Measurements from ENCODE around the gene CHTF18. TPM values are rescaled to one million over a fixed set of nuclear protein-coding genes. Genes with fewer than 3 reads are reported as not detected.
"Not testable (repeated sequence)": the region's sequence is repeated elsewhere in the genome, so short reads cannot be mapped to it uniquely, and the experiment has no call there.

Gene CHTF18
- polyA plus RNA-seq, 1 donor (not counting 4 experiments of a cell fraction or from before 2014, with no cell fraction given): 5.7 TPM

DNA sequence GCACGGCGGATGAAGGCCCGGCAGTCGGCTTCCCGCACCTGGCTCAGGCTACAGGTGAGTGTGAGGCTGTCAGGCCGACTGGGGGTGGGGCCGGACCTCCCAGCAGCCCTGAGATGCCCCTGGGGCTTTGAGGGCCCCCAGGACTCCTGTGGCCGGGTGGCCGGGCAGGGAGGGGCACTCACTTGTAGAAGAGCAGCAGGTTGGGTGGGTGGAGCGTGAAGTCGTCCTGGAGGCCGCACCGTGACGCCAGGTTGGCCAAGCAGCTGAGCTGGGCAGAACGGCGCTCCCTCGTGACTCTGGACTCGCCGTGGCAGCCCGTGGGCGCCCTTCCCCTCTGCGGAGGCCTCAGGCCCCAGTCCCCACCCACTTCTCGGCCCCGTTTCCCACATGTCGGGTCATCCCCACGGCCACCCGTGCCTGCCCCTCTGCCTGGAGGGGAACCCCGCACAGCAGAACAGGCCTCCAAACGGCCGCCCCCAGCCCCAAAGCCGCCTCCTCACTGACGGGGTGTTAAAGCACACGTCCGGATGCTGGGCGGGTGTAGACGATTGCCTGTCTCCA lies 13.1 kb upstream of the CHTF18 start:
- H3K4me1 ChIP-seq (ENCODE audit: control insufficient read depth, extremely low read depth, insufficient read depth, low read length): peaks cover 6% of the 10 kb centered on the region
- no peak for TF ChIP-seq EZH2 (IDR thresholded peaks at IDR 0.05; ENCODE audit: low read length)
- TF ChIP-seq, protein P1, sequence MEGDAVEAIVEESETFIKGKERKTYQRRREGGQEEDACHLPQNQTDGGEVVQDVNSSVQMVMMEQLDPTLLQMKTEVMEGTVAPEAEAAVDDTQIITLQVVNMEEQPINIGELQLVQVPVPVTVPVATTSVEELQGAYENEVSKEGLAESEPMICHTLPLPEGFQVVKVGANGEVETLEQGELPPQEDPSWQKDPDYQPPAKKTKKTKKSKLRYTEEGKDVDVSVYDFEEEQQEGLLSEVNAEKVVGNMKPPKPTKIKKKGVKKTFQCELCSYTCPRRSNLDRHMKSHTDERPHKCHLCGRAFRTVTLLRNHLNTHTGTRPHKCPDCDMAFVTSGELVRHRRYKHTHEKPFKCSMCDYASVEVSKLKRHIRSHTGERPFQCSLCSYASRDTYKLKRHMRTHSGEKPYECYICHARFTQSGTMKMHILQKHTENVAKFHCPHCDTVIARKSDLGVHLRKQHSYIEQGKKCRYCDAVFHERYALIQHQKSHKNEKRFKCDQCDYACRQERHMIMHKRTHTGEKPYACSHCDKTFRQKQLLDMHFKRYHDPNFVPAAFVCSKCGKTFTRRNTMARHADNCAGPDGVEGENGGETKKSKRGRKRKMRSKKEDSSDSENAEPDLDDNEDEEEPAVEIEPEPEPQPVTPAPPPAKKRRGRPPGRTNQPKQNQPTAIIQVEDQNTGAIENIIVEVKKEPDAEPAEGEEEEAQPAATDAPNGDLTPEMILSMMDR (optimal IDR thresholded peaks at IDR 0.05 in 1 of 3, IDR thresholded peaks at IDR 0.05 in 1 of 3, conservative IDR thresholded peaks at IDR 0.05 in 1 of 3; ENCODE audit: extremely low read depth in 1 of 3, insufficient read depth in 2 of 3, low read length in 3 of 3): no peak

DNA sequence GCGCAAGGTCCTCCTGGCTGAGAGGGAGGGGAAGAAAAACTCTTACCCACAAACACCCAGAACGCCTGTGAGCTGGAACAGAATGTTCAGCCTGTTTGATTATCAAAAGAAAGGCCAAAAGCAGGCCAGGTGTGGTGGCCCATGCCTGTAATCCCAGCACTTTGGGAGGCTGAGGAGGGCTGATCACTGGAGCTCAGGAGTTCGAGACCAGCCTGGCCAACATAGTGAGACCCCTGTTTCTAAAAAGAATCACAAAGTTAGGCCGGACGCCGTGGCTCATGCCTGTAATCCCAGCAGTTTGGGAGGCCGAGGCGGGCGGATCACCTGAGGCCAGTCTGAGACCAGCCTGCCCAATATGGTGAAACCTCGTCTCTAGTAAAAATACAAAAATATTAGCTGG lies 12.1 kb upstream of the CHTF18 start:
- H4K20me1 ChIP-seq (ENCODE audit: control insufficient read depth, extremely low read depth, insufficient read depth, low read length); dilution Hi-C loops (cut with MboI; ENCODE audit: extremely low pct_ligation_motif_present, low sequenced_read_pairs); H3K4me3 ChIP-seq (ENCODE audit: control insufficient read depth in 2 of 3, extremely low read depth in 1 of 3, insufficient read depth in 2 of 3, low read depth in 1 of 3, low read length in 3 of 3); FAIRE-seq; H3K4me2 ChIP-seq (ENCODE audit: control insufficient read depth, extremely low read depth, insufficient read depth, low read depth, low read length); H3K9me3 ChIP-seq (ENCODE audit: control insufficient read depth, low read depth, low read length); H3K27ac ChIP-seq (ENCODE audit: control insufficient read depth, insufficient read depth, low read length); H3K9ac ChIP-seq (ENCODE audit: control insufficient read depth, extremely low read depth, insufficient read depth, low read length); H2AFZ ChIP-seq (ENCODE audit: control insufficient read depth, low read length); H3K36me3 ChIP-seq (ENCODE audit: control insufficient read depth in 2 of 2, extremely low read depth in 1 of 2, insufficient read depth in 2 of 2, low read length in 2 of 2); H3K79me2 ChIP-seq (ENCODE audit: control insufficient read depth, insufficient read depth, low read length); DNase-seq (ENCODE audit: low read depth, low spot score); H3K9me1 ChIP-seq (ENCODE audit: control insufficient read depth, extremely low read depth, insufficient read depth, low read length); H3K4me1 ChIP-seq (ENCODE audit: control insufficient read depth, extremely low read depth, insufficient read depth, low read length); H3K27me3 ChIP-seq (ENCODE audit: control insufficient read depth, extremely low read depth, insufficient read depth, low read length): not testable (repeated sequence)

More for the DNA sequence above, 13.1 kb upstream of the CHTF18 start:
- no peaks in the 10 kb centered on the region for H3K36me3 ChIP-seq (ENCODE audit: control insufficient read depth in 2 of 2, extremely low read depth in 1 of 2, insufficient read depth in 2 of 2, low read length in 2 of 2)
- dilution Hi-C loops (cut with MboI; ENCODE audit: extremely low pct_ligation_motif_present, low sequenced_read_pairs): no loop called here
- no peaks in the 10 kb centered on the region for H3K9me1 ChIP-seq (ENCODE audit: control insufficient read depth, extremely low read depth, insufficient read depth, low read length)
- no peak overlapping the region for H3K9ac ChIP-seq (ENCODE audit: control insufficient read depth, extremely low read depth, insufficient read depth, low read length)
- H4K20me1 ChIP-seq (ENCODE audit: control insufficient read depth, extremely low read depth, insufficient read depth, low read length): no peaks in the 10 kb centered on the region
- DNase-seq (ENCODE audit: low read depth, low spot score) (no peak), FAIRE-seq (no peak)
- H3K9me3 ChIP-seq (ENCODE audit: control insufficient read depth, low read depth, low read length): no peaks in the 10 kb centered on the region
- no peak overlapping the region for H2AFZ ChIP-seq (ENCODE audit: control insufficient read depth, low read length)
- H3K27me3 ChIP-seq (ENCODE audit: control insufficient read depth, extremely low read depth, insufficient read depth, low read length): no peaks in the 10 kb centered on the region
- H3K79me2 ChIP-seq (ENCODE audit: control insufficient read depth, insufficient read depth, low read length): no peaks in the 10 kb centered on the region
- H3K4me2 ChIP-seq (ENCODE audit: control insufficient read depth, extremely low read depth, insufficient read depth, low read depth, low read length): no peak overlapping the region
- no peak overlapping the region for H3K4me3 ChIP-seq (ENCODE audit: control insufficient read depth in 2 of 3, extremely low read depth in 1 of 3, insufficient read depth in 2 of 3, low read depth in 1 of 3, low read length in 3 of 3)
- H3K27ac ChIP-seq (ENCODE audit: control insufficient read depth, insufficient read depth, low read length): no peak overlapping the region

DNA sequence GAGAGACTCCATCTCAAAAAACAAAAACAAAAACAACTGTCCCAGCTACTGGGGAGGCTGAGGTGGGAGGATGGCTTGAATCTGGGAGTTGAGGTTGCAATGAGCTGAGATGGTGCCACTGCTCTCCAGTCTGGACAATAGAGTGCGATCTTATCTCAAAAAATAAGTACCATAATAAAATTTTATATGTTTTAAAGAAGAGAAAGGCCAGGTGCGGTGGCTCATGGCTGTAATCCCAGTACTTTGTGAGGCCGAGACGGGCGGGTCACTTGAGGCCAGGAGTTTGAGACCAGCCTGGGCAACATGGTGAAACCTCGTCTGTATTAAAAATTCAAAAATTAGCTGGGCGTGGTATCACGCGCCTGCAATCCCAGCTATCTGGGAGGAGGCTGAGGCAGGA lies 11.6 kb upstream of the CHTF18 start:
- no peak for TF ChIP-seq EZH2 (IDR thresholded peaks at IDR 0.05; ENCODE audit: low read length)
- TF ChIP-seq, protein P1 (optimal IDR thresholded peaks at IDR 0.05 in 1 of 3, IDR thresholded peaks at IDR 0.05 in 1 of 3, conservative IDR thresholded peaks at IDR 0.05 in 1 of 3; ENCODE audit: extremely low read depth in 1 of 3, insufficient read depth in 2 of 3, low read length in 3 of 3): no peak
- Histone ChIP-seq H3K4me1 (ENCODE audit: control insufficient read depth, extremely low read depth, insufficient read depth, low read length) (peaks cover 6% of the 10 kb centered on the region), H3K4me2 (ENCODE audit: control insufficient read depth, extremely low read depth, insufficient read depth, low read depth, low read length) (no peak overlapping the region), H3K27me3 (ENCODE audit: control insufficient read depth, extremely low read depth, insufficient read depth, low read length) (peaks cover 7% of the 10 kb centered on the region), H3K36me3 (ENCODE audit: control insufficient read depth in 2 of 2, extremely low read depth in 1 of 2, insufficient read depth in 2 of 2, low read length in 2 of 2) (no peaks in the 10 kb centered on the region), H3K27ac (ENCODE audit: control insufficient read depth, insufficient read depth, low read length) (no peak overlapping the region), H2AFZ (ENCODE audit: control insufficient read depth, low read length) (no peak overlapping the region), H4K20me1 (ENCODE audit: control insufficient read depth, extremely low read depth, insufficient read depth, low read length) (no peaks in the 10 kb centered on the region), H3K4me3 (ENCODE audit: control insufficient read depth in 2 of 3, extremely low read depth in 1 of 3, insufficient read depth in 2 of 3, low read depth in 1 of 3, low read length in 3 of 3) (no peak overlapping the region), H3K9me1 (ENCODE audit: control insufficient read depth, extremely low read depth, insufficient read depth, low read length) (no peaks in the 10 kb centered on the region), H3K9me3 (ENCODE audit: control insufficient read depth, low read depth, low read length) (no peaks in the 10 kb centered on the region), H3K9ac (ENCODE audit: control insufficient read depth, extremely low read depth, insufficient read depth, low read length) (no peak overlapping the region), H3K79me2 (ENCODE audit: control insufficient read depth, insufficient read depth, low read length) (no peaks in the 10 kb centered on the region)
- DNase-seq (ENCODE audit: low read depth, low spot score): no peak
- no peak for FAIRE-seq
- dilution Hi-C loops (cut with MboI; ENCODE audit: extremely low pct_ligation_motif_present, low sequenced_read_pairs): no loop called here

Data from keratinocyte (primary cell).